MG63 (cell line): ENCODE results near the gene ANKRD39. TPM values are rescaled to one million over a fixed set of nuclear protein-coding genes. Genes with fewer than 3 reads are reported as not detected.
"Not testable (repeated sequence)": the region's sequence is repeated elsewhere in the genome, so short reads cannot be mapped to it uniquely, and the experiment has no call there.

Source experiments
- DNase-seq: peaks from one replicate; pipeline ENCODE4 v3.0.0-alpha.2; 2020
- H3K27me3 ChIP-seq: fragments of 250-450 bp; sonication (Bioruptor Pico); 2 replicates; pipeline ENCODE4 v1.5.1; 2020; ENCODE audit warnings: mild to moderate bottlenecking, moderate library complexity
- H3K36me3 ChIP-seq: fragments of 250-450 bp; sonication (Bioruptor Pico); 2 replicates; pipeline ENCODE4 v1.5.1; 2020; ENCODE audit warnings: mild to moderate bottlenecking, moderate library complexity
- H3K4me3 ChIP-seq: fragments of 250-450 bp; sonication (Bioruptor Pico); 2 replicates; pipeline ENCODE4 v1.5.1; 2020; ENCODE audit warnings: mild to moderate bottlenecking, moderate library complexity
- H3K9me3 ChIP-seq: fragments of 250-450 bp; sonication (Bioruptor Pico); 2 replicates; pipeline ENCODE4 v1.5.1; 2020; ENCODE audit warnings: mild to moderate bottlenecking, moderate library complexity
- total RNA-seq: library from RNA; depleted of rRNA; stranded (reverse); fragments of >200 nt; shearing (Covaris generic); gene quantifications from 2 replicates; pipeline ENCODE4 v1.2.3, GENCODE V29; 2014; ENCODE audit warnings: low replicate concordance

Gene ANKRD39
- total RNA-seq, 1 experiment from 2014 or later, result 14.1 TPM

- Histone ChIP-seq H3K36me3 (peaks cover 46% of the 10 kb centered on the region), H3K4me3 (no peak overlapping the region), H3K9me3 (no peaks in the 10 kb centered on the region), H3K27me3 (no peaks in the 10 kb centered on the region)
- no peak for DNase-seq
These were observed 8.8 kb upstream of the ANKRD39 start for GRCh38 chr2:96866586-96866985.

DNA sequence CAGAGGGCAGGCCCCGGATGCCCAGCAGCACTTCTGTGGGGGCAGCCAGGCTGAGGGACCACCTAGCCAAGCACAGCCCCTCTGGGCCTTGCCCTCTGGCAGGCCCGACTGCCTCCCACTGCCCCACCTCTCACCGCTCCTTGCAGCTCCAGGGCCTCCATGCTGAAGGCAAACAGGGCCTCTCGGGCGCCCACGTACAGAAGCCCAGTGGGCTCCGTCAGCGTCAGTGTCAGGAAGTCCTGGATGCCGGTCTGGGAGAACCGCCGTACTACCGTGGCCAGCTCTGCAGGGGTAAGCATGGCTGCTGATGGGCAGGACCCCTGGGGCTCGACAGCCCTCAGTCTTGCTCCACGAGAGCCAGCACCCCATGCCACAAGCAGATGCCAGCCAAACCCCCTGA is 8.3 kb upstream of the ANKRD39 start:
- H3K36me3 ChIP-seq, result peaks cover 47% of the 10 kb centered on the region
- DNase-seq, result no peak
- H3K4me3 ChIP-seq, result no peak overlapping the region
- H3K9me3 ChIP-seq, result no peaks in the 10 kb centered on the region
- no peaks in the 10 kb centered on the region for H3K27me3 ChIP-seq

DNA sequence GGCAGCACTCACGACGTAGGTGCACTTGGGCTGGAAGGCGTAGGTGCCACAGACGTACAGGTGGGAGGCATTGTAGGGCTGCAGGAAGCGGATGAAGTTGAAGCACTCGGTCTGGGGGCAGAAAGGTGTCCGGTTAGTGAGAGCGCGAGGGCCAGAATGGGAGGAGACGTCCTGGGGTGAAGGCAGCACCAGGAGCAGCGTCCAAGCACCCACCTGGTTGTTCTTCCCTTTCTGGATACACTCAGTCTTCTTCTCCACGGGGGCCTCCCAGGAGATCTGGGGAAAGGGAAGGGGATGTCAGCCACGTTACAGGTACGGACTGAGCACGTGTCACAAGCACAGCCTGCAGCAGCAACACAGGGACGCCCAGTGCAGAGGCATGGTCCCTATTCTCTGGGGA is 7.8 kb upstream of the ANKRD39 start:
- peaks cover 50% of the 10 kb centered on the region for H3K36me3 ChIP-seq
- no peak for DNase-seq
- no peaks in the 10 kb centered on the region for H3K9me3 ChIP-seq
- H3K27me3 ChIP-seq, result no peaks in the 10 kb centered on the region
- no peak overlapping the region for H3K4me3 ChIP-seq

GRCh38 chr2:96864343-96865091 is 6.7 kb upstream of the ANKRD39 start:
- H3K4me3 ChIP-seq, result no peak overlapping the region
- no peak for DNase-seq
- peaks cover 50% of the 10 kb centered on the region for H3K36me3 ChIP-seq
- H3K27me3 ChIP-seq, result no peaks in the 10 kb centered on the region
- H3K9me3 ChIP-seq, result no peaks in the 10 kb centered on the region

DNA sequence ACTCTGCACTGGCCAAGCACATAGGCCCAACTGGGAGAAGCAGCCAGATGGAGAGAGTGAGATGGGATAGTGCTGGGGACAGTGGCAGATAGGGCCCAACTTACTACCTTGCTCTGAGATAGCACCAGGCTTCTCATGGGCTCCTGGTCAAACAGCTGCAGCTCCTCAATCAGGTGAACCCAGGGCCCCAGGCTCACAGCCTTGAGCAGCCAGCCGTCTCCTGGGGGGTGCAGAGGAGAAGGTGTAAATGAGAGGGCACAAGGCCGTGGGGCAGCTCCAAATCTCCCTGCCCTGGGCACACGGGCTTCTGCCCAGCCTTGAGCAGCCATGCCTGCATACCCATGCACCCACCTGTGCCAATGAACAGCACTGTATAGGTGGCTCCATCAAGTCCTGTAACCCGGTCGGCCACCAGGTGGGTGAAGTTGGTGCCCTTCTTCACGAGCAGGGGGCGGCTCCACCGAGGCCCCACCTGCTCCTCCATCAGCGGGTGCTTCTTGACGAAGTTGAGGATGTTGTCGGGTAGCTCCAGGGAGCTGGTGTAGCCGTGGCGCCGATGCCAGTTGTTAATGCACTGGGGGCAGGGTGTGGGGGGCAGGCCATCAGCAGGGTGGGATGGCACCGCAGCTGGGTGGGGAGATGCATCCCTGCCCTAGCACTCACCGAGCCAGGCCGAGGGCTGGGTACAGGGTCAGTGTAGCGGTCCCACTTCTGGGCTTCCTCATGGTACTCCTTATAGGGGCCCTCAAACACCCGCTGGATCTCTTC is 5.9 kb upstream of the ANKRD39 start:
- H3K4me3 ChIP-seq, result no peak overlapping the region
- no peaks in the 10 kb centered on the region for H3K9me3 ChIP-seq
- no peaks in the 10 kb centered on the region for H3K27me3 ChIP-seq
- peaks cover 50% of the 10 kb centered on the region for H3K36me3 ChIP-seq
- DNase-seq, result no peak

GRCh38 chr2:96863056-96863455 is 5.2 kb upstream of the ANKRD39 start:
- not testable (repeated sequence) for H3K27me3 ChIP-seq, H3K9me3 ChIP-seq, DNase-seq, H3K4me3 ChIP-seq
- peaks cover 50% of the 10 kb centered on the region for H3K36me3 ChIP-seq

DNA sequence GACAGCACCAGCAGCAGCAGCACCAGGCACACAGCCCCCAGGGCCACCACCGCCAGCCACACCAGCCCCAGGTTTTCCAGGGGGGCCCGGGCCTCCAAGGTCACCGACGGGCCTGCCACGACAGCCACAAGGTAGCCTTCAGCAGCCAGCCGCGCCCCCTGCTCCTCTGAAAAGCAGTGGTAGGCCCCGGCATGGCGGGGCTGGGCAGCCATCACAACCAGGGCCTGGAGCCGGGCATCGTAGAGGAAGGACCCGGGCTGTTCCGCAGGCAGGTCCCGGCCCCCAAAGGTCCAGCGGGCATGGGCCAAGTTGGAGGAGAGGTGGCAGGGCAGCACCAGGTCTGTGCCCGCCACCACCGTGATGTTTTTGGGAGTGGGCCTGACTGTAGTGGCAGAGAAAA is 3.3 kb upstream of the ANKRD39 start:
- Histone ChIP-seq H3K36me3 (peaks cover 36% of the 10 kb centered on the region), H3K9me3 (no peaks in the 10 kb centered on the region)
- DNase-seq, result no peak

DNA sequence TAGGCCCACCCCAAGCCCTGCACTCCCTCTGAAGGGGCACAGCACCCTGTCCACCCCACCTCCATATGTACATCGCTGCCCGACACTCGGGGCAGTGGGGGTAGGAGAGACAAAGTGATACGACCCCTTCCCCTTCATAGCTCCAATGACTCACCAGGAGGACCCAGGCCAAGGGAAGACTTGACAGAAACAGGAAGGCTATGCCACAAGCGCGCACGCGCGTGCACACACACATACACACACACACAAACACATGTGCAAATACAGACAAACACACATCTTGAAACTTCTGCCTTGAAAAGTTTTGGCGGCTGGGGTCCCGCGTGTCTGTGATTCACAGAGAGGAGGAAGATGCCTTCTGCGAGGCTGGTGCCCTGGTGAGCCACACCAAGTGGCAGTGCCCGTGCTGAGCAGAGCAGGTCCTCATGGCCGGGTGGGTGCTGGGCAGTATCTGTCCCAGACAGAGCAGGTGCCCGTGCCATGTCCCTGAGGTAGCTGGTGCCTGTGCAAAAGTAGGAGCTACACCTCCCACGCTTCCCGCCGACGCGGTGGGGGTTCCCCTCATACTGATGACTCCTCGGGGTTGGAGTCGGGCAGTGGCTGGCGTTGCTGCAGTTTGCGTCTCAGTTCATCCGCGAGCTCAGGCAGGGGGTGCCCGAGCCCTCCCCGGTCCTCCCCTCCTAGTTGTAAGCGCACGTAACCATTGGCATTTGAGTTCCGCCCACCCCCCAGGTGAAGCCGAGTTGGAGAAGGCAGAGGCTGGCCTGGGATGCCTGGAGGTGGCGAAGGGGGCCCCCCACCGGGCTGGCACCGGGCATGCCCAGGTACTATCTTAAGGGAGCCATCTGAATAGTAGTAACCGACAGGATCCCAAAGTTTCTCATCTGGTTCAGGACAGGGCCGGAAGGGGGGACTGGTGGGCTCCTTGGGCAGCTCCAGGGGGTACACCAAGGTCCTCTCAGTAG is 2.5 kb upstream of the ANKRD39 start:
- H3K27me3 ChIP-seq, result no peaks in the 10 kb centered on the region
- DNase-seq, result no peak

More for the DNA sequence above, 3.3 kb upstream of the ANKRD39 start:
- Histone ChIP-seq H3K4me3 (no peak overlapping the region), H3K27me3 (no peaks in the 10 kb centered on the region)

GRCh38 chr2:96859681-96860064 is 1.9 kb upstream of the ANKRD39 start:
- Histone ChIP-seq H3K36me3 (peaks cover 25% of the 10 kb centered on the region), H3K27me3 (no peaks in the 10 kb centered on the region), H3K9me3 (no peaks in the 10 kb centered on the region), H3K4me3 (no peak overlapping the region)
- DNase-seq, result no peak

More for the DNA sequence above, 2.5 kb upstream of the ANKRD39 start:
- H3K4me3 ChIP-seq, result no peak overlapping the region
- no peaks in the 10 kb centered on the region for H3K9me3 ChIP-seq
- H3K36me3 ChIP-seq, result peaks cover 29% of the 10 kb centered on the region

DNA sequence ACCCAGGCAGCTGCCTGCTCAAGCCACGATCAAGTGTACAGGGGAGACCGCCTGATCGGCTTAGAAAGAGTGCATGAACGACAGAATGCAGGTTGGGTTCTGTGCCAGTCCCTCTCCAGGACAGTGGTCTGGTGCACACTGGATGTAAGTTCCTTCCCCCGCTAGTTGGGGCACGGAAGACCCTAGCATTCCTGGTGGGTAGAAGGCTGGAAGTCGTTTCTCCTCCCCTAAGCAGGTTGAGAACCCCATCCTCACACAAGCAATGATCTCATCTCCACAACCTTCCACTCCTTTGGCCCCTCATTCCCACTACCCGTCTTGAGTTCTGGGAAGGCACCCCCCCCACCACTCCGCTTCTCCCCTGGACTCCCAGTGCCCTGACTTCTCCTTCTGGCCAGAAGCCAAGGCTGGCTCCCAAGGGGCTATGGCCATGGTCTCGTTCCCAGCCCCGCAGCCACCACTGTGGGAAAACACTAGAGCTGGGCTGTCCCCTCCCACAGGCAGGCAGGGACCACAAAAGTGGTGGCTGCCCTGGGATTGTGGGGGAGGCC is 1.4 kb upstream of the ANKRD39 start:
- Histone ChIP-seq H3K4me3 (no peak overlapping the region), H3K9me3 (no peaks in the 10 kb centered on the region), H3K36me3 (peaks cover 20% of the 10 kb centered on the region), H3K27me3 (no peaks in the 10 kb centered on the region)
- DNase-seq, result no peak

- H3K36me3 ChIP-seq, result peaks cover 16% of the 10 kb centered on the region
- no peaks in the 10 kb centered on the region for H3K27me3 ChIP-seq
- peak; percentile 28 for DNase-seq
- H3K4me3 ChIP-seq, result peak overlapping the region; percentile 80
- H3K9me3 ChIP-seq, result no peaks in the 10 kb centered on the region
These were observed 795 bp downstream of the ANKRD39 start for GRCh38 chr2:96856776-96857666.

- DNase-seq, result no peak
- Histone ChIP-seq H3K9me3 (no peaks in the 10 kb centered on the region), H3K36me3 (peaks cover 21% of the 10 kb centered on the region), H3K4me3 (no peak overlapping the region), H3K27me3 (no peaks in the 10 kb centered on the region)
These were observed 4.5 kb downstream of the ANKRD39 start for GRCh38 chr2:96853321-96853720.

GRCh38 chr2:96852667-96853066 is 5.1 kb downstream of the ANKRD39 start:
- no peak for DNase-seq
- no peaks in the 10 kb centered on the region for H3K9me3 ChIP-seq
- H3K4me3 ChIP-seq, result no peak overlapping the region
- H3K27me3 ChIP-seq, result no peaks in the 10 kb centered on the region
- H3K36me3 ChIP-seq, result peaks cover 25% of the 10 kb centered on the region

- Histone ChIP-seq H3K4me3 (no peak overlapping the region), H3K9me3 (no peaks in the 10 kb centered on the region), H3K36me3 (peaks cover 27% of the 10 kb centered on the region), H3K27me3 (no peaks in the 10 kb centered on the region)
- DNase-seq, result no peak
These were observed 9.6 kb downstream of the ANKRD39 start for GRCh38 chr2:96848264-96848663.

DNA sequence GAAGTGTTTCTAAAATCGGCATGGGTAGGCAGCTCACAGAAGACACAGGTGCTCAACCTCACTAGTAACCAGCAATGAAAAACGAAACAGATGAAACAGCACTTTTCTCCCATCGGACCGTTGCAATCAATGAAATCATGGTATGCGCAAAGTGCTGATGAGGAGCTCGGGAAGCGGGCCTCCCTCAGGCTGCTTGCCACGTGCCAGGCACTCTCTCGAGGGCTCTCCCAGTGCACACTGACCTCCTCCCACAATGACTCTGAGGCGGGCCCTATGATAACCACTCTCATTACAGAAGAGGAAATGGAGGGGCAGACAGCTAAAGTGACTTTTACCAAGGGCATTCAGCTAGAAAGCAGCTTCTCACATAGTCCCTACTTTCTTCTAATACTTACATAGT is 10.2 kb downstream of the ANKRD39 start:
- H3K36me3 ChIP-seq, result peaks cover 20% of the 10 kb centered on the region
- DNase-seq, result no peak
- no peaks in the 10 kb centered on the region for H3K9me3 ChIP-seq
- H3K27me3 ChIP-seq, result no peaks in the 10 kb centered on the region
- H3K4me3 ChIP-seq, result no peak overlapping the region

DNA sequence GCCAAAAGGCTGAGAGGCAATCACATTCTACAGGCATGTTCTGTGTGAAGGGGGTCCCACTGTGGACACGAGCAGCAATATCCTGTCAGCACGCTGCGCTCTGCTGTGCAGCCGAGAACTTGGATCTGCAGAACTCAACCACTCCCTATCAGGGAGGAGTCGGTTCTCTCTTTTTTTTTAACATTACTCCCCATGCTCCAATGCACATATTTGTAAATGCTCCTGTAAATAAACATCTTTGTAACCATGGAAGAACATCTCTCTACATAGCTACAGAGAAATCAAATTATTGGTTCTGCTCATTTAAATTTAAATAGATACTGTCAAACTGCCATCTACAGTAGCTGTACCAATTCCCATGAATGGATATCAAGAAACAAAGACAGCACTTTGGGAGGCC is 11.0 kb downstream of the ANKRD39 start:
- no peaks in the 10 kb centered on the region for H3K9me3 ChIP-seq
- DNase-seq, result no peak
- no peaks in the 10 kb centered on the region for H3K27me3 ChIP-seq
- no peak overlapping the region for H3K4me3 ChIP-seq
- H3K36me3 ChIP-seq, result peaks cover 17% of the 10 kb centered on the region
